CD4-positive, alpha-beta T cell treated with Interleukin-4 for 1 hour (primary cell): ENCODE results near the gene BTBD9.
"Not testable (repeated sequence)": the region's sequence is repeated elsewhere in the genome, so short reads cannot be mapped to it uniquely, and the experiment has no call there.

Experiments used
- DNase-seq, 2 donors: peaks; one replicate each; pipeline ENCODE4 v3.0.0-alpha.2; 2020 to 2022

BTBD9 gene

GRCh38 chr6:38133932-38134703, 505.6 kb downstream of the BTBD9 start:
- no peak for DNase-seq

- DNase-seq: no peak
These were observed 508.2 kb downstream of the BTBD9 start for GRCh38 chr6:38131527-38131965.

- no peak for DNase-seq
These were observed 512.4 kb downstream of the BTBD9 start for GRCh38 chr6:38127284-38127683.

GRCh38 chr6:38124224-38124926, 515.4 kb downstream of the BTBD9 start:
- DNase-seq: not testable (repeated sequence)

- no peak for DNase-seq
These were observed 520.2 kb downstream of the BTBD9 start for GRCh38 chr6:38119516-38119915.

GRCh38 chr6:38118791-38119365, 520.9 kb downstream of the BTBD9 start:
- no peak for DNase-seq
